MM.1S (cell line): ENCODE results near the gene NANS.
"Not testable (repeated sequence)": the region's sequence is repeated elsewhere in the genome, so short reads cannot be mapped to it uniquely, and the experiment has no call there.

ENCODE experiments used
- DNase-seq: peaks from one replicate; pipeline ENCODE4 v3.0.0-alpha.2; 2015
- H2AFZ ChIP-seq: fragments of 300-600 bp; sonication (generic); 2 replicates; pipeline ENCODE4 v1.6.0; 2016; ENCODE audit warnings: antibody characterized with exemption, low read length
- H3F3A ChIP-seq: fragments of 300-600 bp; sonication (generic); 2 replicates; pipeline ENCODE4 v1.6.1; 2016; ENCODE audit warnings: mild to moderate bottlenecking, antibody characterized with exemption, low read length, moderate library complexity, mixed read lengths; ENCODE audit not compliant: insufficient read depth
- H3K27ac ChIP-seq: fragments of 300-600 bp; sonication (generic); 2 replicates; pipeline ENCODE4 v1.5.1; 2016; ENCODE audit warnings: mild to moderate bottlenecking, low read length
- H3K27me3 ChIP-seq: fragments of 300-600 bp; sonication (generic); replicated peaks from 2 replicates; pipeline ENCODE4 v1.6.0; 2016; ENCODE audit warnings: low read length; ENCODE audit not compliant: insufficient read depth
- H3K36me3 ChIP-seq: fragments of 300-600 bp; sonication (generic); replicated peaks from 2 replicates; pipeline ENCODE4 v1.6.1; 2016; ENCODE audit warnings: mild to moderate bottlenecking, low read length, mixed read lengths; ENCODE audit not compliant: insufficient read depth
- H3K4me1 ChIP-seq: fragments of 300-600 bp; sonication (generic); 2 replicates; pipeline ENCODE4 v1.6.1; 2016; ENCODE audit warnings: low read length, mixed read lengths
- H3K4me2 ChIP-seq: fragments of 300-600 bp; sonication (generic); 2 replicates; pipeline ENCODE4 v1.6.0; 2016; ENCODE audit warnings: low read depth, low read length
- H3K4me3 ChIP-seq: fragments of 300-600 bp; sonication (generic); 2 replicates; pipeline ENCODE4 v1.5.1; 2016; ENCODE audit warnings: low read length, mixed read lengths
- H3K79me2 ChIP-seq: fragments of 300-600 bp; sonication (generic); 2 replicates; pipeline ENCODE4 v1.6.1; 2016; ENCODE audit warnings: mixed run types, low read length, mixed read lengths
- H3K9ac ChIP-seq: fragments of 300-600 bp; sonication (generic); 2 replicates; pipeline ENCODE4 v1.6.1; 2016; ENCODE audit warnings: low read length, mixed read lengths
- H3K9me2 ChIP-seq: fragments of 300-600 bp; sonication (generic); replicated peaks from 2 replicates; pipeline ENCODE4 v1.6.1; 2016; ENCODE audit warnings: mild to moderate bottlenecking, low read length, mixed read lengths; ENCODE audit not compliant: insufficient read depth
- H3K9me3 ChIP-seq: fragments of 300-600 bp; sonication (generic); replicated peaks from 2 replicates; pipeline ENCODE4 v1.6.1; 2016; ENCODE audit warnings: mild to moderate bottlenecking, low read length, mixed read lengths; ENCODE audit not compliant: insufficient read depth
- H4K20me1 ChIP-seq: fragments of 300-600 bp; sonication (generic); 2 replicates; pipeline ENCODE4 v1.6.1; 2016; ENCODE audit warnings: mild to moderate bottlenecking, low read length, moderate library complexity, mixed read lengths; ENCODE audit not compliant: insufficient read depth
- EZH2 ChIP-seq: fragments of 300-600 bp; sonication (generic); optimal IDR thresholded peaks from 2 replicates; pipeline ENCODE3; 2017; ENCODE audit warnings: low read depth, mild to moderate bottlenecking, antibody characterized with exemption, low read length, mixed read lengths
- EZH2phosphoT487 ChIP-seq: fragments of 300-600 bp; sonication (generic); IDR thresholded peaks from 2 replicates; pipeline ENCODE4 v1.6.1; 2018; ENCODE audit warnings: antibody characterized with exemption, low read length
- TF ChIP-seq, protein P1 (sequence below): fragments of 300-600 bp; sonication (generic); IDR thresholded peaks from 2 replicates; pipeline ENCODE4 v1.5.1; 2016; ENCODE audit warnings: antibody characterized with exemption, low read length, mixed read lengths

NANS gene

DNA sequence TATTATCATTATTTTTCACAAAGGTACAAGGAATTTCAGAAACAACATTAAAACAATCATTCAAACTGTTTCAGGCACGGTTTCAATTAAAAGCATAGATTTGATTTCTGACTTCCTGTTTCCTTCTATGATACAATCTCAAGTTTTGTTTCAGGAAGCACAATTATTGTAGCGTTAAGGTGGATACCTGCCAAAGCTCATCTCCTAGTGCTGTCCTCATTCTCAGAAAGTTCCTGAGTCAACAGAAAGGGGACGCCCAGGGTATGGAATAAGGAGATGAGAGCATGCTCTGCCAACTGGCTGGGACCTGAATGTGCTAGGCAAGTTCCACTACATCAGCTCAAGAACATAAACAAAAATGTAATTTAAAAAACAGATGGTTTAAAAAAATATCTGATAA is 64.5 kb downstream of the NANS start:
- Histone ChIP-seq H3K9me3 (no peaks in the 10 kb centered on the region), H3K4me2 (no peak overlapping the region), H3K4me1 (peaks cover 6% of the 10 kb centered on the region), H3K9me2 (no peaks in the 10 kb centered on the region), H3K4me3 (no peak overlapping the region), H3F3A (no peaks in the 10 kb centered on the region), H3K27ac (no peak overlapping the region), H3K9ac (no peak overlapping the region), H3K36me3 (no peaks in the 10 kb centered on the region), H2AFZ (no peak overlapping the region), H3K27me3 (no peaks in the 10 kb centered on the region), H3K79me2 (no peaks in the 10 kb centered on the region), H4K20me1 (no peaks in the 10 kb centered on the region)
- no peak for DNase-seq
- TF ChIP-seq EZH2 (no peak), EZH2phosphoT487 (no peak)

DNA sequence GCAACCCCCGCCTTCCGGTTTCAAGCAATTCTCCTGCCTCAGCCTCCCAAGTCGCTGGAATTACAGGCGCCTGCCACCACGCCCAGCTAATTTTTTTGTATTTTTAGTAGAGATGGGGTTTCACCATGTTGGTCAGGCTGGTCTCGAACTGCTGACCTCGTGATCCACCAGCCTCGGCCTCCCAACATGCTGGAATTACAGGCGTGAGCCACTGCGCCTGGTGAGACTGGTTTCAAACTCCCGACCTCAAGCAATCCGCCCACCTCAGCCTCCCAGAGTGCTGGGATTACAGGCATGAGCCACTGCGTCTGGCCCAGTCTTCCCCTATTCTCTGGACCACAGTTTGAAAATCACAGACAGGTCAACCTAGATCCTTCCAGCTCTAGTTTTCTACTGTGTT is 67.6 kb downstream of the NANS start:
- not testable (repeated sequence) for H3K27me3 ChIP-seq, H3K4me1 ChIP-seq, H2AFZ ChIP-seq, H3K4me3 ChIP-seq, DNase-seq, H3K79me2 ChIP-seq, H3F3A ChIP-seq, H3K9me2 ChIP-seq, H3K9me3 ChIP-seq, H3K9ac ChIP-seq, H3K4me2 ChIP-seq, H3K36me3 ChIP-seq, H4K20me1 ChIP-seq, H3K27ac ChIP-seq

DNA sequence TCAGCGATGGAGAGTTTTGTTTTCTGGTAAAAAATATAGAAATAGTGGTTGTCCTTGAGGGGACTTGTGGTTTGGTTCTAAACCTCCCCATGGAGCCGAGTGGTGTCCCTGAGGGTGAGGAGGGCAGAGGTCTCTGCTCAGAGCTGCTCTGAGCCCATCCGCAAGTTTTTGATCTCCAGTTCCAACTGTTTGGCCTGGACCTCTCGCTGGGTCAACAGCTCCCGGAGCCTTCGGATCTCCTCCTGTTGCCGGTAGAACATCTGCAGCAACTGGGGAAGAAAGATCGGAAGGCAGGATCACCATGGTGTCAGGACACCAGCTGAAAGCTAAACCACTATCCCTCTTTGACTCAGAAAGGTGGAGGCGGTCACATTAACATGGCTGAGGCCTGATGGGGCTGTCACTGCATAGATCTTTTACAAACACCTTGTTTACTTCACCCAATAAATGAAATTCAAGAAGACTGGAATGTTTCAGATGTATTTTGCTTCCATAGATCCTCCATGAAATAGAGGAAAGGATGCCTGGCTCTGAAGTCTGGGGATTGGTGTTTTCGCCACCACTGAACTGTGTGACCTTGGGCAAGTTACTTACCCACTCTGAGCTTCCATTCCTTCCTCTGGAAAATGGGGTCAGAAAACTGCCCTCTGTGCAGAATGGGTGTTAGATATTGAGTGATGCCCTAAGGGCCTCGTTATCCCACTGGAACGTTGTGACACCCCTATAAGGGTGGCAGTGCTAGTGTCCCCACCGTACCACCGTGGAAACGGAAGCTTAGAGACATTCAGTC is 68.3 kb downstream of the NANS start:
- Histone ChIP-seq H3K36me3 (no peaks in the 10 kb centered on the region), H3K27me3 (no peaks in the 10 kb centered on the region), H3K27ac (no peak overlapping the region), H3K9me3 (no peaks in the 10 kb centered on the region), H4K20me1 (no peaks in the 10 kb centered on the region), H3K4me3 (no peak overlapping the region), H3K4me2 (no peak overlapping the region), H3K4me1 (peaks cover 5% of the 10 kb centered on the region; the same call in 1 of the 2 replicates), H3K79me2 (no peaks in the 10 kb centered on the region), H3F3A (no peaks in the 10 kb centered on the region), H2AFZ (no peak overlapping the region), H3K9me2 (no peaks in the 10 kb centered on the region), H3K9ac (no peak overlapping the region)
- no peak for DNase-seq
- TF ChIP-seq EZH2phosphoT487 (no peak), EZH2 (no peak)
- TF ChIP-seq, protein P1, sequence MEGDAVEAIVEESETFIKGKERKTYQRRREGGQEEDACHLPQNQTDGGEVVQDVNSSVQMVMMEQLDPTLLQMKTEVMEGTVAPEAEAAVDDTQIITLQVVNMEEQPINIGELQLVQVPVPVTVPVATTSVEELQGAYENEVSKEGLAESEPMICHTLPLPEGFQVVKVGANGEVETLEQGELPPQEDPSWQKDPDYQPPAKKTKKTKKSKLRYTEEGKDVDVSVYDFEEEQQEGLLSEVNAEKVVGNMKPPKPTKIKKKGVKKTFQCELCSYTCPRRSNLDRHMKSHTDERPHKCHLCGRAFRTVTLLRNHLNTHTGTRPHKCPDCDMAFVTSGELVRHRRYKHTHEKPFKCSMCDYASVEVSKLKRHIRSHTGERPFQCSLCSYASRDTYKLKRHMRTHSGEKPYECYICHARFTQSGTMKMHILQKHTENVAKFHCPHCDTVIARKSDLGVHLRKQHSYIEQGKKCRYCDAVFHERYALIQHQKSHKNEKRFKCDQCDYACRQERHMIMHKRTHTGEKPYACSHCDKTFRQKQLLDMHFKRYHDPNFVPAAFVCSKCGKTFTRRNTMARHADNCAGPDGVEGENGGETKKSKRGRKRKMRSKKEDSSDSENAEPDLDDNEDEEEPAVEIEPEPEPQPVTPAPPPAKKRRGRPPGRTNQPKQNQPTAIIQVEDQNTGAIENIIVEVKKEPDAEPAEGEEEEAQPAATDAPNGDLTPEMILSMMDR, result no peak

DNA sequence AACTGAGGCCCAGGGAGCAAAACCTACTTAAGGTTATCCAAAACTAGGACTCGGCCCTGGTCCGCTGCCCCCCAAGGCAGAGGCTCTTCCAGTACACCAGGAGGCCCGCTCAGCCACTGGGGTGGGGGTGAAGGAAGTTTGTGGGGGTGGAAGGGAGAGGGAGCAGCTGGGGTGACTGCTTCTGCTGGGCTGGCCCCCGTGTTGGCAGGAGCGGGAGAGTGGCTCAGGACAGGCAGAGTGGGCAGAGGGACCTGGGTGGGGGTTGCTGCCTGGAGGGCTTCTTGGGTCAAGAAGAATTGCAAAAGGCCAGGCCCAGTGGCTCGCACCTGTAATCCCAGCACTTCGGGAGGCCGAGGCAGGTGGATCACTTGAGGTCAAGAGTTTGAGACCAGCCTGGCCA is 70.7 kb downstream of the NANS start:
- Histone ChIP-seq H3K9ac (no peak overlapping the region), H3K4me2 (no peak overlapping the region), H2AFZ (no peak overlapping the region), H4K20me1 (no peaks in the 10 kb centered on the region), H3K4me1 (peaks cover 5% of the 10 kb centered on the region; the same call in 1 of the 2 replicates), H3K27ac (no peak overlapping the region), H3K79me2 (no peaks in the 10 kb centered on the region), H3K9me3 (no peaks in the 10 kb centered on the region), H3K27me3 (no peaks in the 10 kb centered on the region), H3F3A (no peaks in the 10 kb centered on the region), H3K4me3 (no peak overlapping the region), H3K9me2 (no peaks in the 10 kb centered on the region), H3K36me3 (no peaks in the 10 kb centered on the region)
- no peak for DNase-seq
- TF ChIP-seq EZH2, result no peak
- TF ChIP-seq, protein P1, result no peak
- no peak for TF ChIP-seq EZH2phosphoT487
